Activated T-cell treated with anti-CD3 and anti-CD28 coated beads, Interleukin-2, amount 50 U/mL, for 4 hours (primary cell): ENCODE measurements around the gene SCO2. TPM values are rescaled to one million over a fixed set of nuclear protein-coding genes. Genes with fewer than 3 reads are reported as not detected.
A peak's percentile ranks its signal among the peaks of the same experiment; 100 is the strongest.
"Not testable (repeated sequence)": the region's sequence is repeated elsewhere in the genome, so short reads cannot be mapped to it uniquely, and the experiment has no call there.

Source experiments
- ATAC-seq, 2 donors: fragments of 200-7000 bp; cut with Tn5 transposase; one replicate each; pipeline ENCODE4 v1.10.0; 2021
- DNase-seq: peaks from one replicate; pipeline ENCODE4 v3.0.0-alpha.2; 2020
- H3K27me3 Mint-ChIP-seq: one replicate; pipeline ENCODE4 v1.8.0; 2021; ENCODE audit warnings: low read depth, mixed read lengths
- H3K36me3 Mint-ChIP-seq: one replicate; pipeline ENCODE4 v1.8.0; 2022; ENCODE audit warnings: mixed read lengths; ENCODE audit not compliant: insufficient read depth
- H3K4me1 Mint-ChIP-seq: one replicate; pipeline ENCODE4 v1.8.0; 2021; ENCODE audit warnings: low read depth, mixed read lengths
- H3K4me3 Mint-ChIP-seq: one replicate; pipeline ENCODE4 v1.8.0; 2021; ENCODE audit warnings: mild to moderate bottlenecking, moderate library complexity, mixed read lengths
- H3K9me3 Mint-ChIP-seq: one replicate; pipeline ENCODE4 v1.8.0; 2021; ENCODE audit warnings: mixed read lengths
- total RNA-seq, 3 donors: library from RNA; stranded (reverse); gene quantifications; one replicate each; pipeline ENCODE4 v1.2.1, GENCODE V29; 2021

Gene SCO2
- total RNA-seq, 3 donors from 2014 or later, result 12.7 to 14.4 (median 14.2) TPM

- Mint-ChIP-seq H3K27me3 (no peaks in the 10 kb centered on the region), H3K9me3 (no peaks in the 10 kb centered on the region), H3K4me3 (peak within 1 kb of the TSS; percentile 61), H3K36me3 (no peaks in the 10 kb centered on the region), H3K4me1 (peaks cover 58% of the 10 kb centered on the region)
- DNase-seq (no peak), ATAC-seq (peak; percentile 15 to 25)
Measured at GRCh38 chr22:50545522-50546325, 20.3 kb upstream of the SCO2 start, which contains the start of gene KLHDC7B. Gene KLHDC7B (plus strand): TSS chr22:50545899. CDS start chr22:50546244, 345 bp downstream.

DNA sequence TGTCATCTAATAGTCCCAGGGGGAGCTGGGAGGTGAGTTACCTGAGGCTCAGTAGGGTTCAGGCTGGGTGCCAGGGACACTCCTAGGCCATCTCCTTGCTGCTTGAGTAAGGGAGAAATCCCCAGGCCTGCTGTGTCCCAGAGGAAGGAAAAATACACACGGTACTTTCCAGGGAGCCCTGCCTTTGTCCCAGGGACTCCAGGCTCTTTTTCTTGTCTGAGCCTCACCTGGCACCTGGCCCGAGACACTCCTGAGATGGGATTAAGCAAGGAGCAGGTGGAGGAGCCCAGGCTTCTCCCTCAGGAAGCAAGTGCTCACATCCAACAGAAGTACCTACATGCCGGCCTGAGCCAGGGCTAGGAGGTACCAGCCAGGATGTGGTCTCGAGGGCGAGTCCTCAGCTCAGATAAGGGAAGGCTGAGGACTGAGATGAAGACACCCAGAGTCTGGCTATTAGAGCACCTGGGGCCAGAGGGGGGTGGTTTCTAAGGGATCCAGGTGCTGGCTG lies 19.4 kb upstream of the SCO2 start:
- Mint-ChIP-seq H3K27me3 (no peaks in the 10 kb centered on the region), H3K36me3 (no peaks in the 10 kb centered on the region), H3K4me1 (peaks cover 55% of the 10 kb centered on the region), H3K9me3 (no peaks in the 10 kb centered on the region), H3K4me3 (peak overlapping the region; percentile 61)
- DNase-seq, result no peak
- ATAC-seq, result no peak

GRCh38 chr22:50544078-50544745 lies 18.8 kb upstream of the SCO2 start:
- DNase-seq (peak; percentile 82), ATAC-seq (peak; percentile 53 to 54)
- Mint-ChIP-seq H3K4me1 (peaks cover 56% of the 10 kb centered on the region), H3K27me3 (no peaks in the 10 kb centered on the region), H3K9me3 (no peaks in the 10 kb centered on the region), H3K4me3 (peak overlapping the region; percentile 61), H3K36me3 (no peaks in the 10 kb centered on the region)

- Mint-ChIP-seq H3K27me3 (no peaks in the 10 kb centered on the region), H3K4me1 (peaks cover 66% of the 10 kb centered on the region), H3K36me3 (no peaks in the 10 kb centered on the region), H3K4me3 (peak overlapping the region; percentile 27), H3K9me3 (no peaks in the 10 kb centered on the region)
- DNase-seq, result no peak
- ATAC-seq, result peak; percentile 5 to 20
Measured at GRCh38 chr22:50542416-50542927, 17.1 kb upstream of the SCO2 start.

DNA sequence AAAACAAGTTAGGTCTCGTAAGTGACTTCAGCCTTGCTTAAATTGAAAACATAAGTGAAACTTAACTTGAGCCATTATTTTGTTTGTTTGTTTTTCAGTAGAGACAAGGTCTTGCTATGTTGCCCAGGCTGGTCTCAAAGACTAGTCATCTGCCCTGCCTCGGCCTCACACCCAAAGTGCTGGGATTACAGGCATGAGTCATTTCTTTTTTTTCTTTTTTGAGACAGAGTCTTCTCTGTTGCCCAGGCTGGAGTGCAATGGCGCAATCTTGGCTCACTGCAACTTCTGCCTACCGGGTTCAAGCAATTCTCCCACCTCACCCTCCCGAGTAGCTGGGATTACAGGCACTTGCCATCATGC lies 16.2 kb upstream of the SCO2 start:
- not testable (repeated sequence) for H3K27me3 Mint-ChIP-seq, H3K4me3 Mint-ChIP-seq, H3K9me3 Mint-ChIP-seq, ATAC-seq, DNase-seq, H3K36me3 Mint-ChIP-seq
- H3K4me1 Mint-ChIP-seq, result peaks cover 67% of the 10 kb centered on the region

- Mint-ChIP-seq H3K9me3 (no peaks in the 10 kb centered on the region), H3K27me3 (no peaks in the 10 kb centered on the region), H3K36me3 (no peaks in the 10 kb centered on the region), H3K4me1 (peaks cover 58% of the 10 kb centered on the region), H3K4me3 (peak overlapping the region; percentile 5)
- ATAC-seq (no peak), DNase-seq (no peak)
Measured at GRCh38 chr22:50540381-50540780, 15.0 kb upstream of the SCO2 start.

DNA sequence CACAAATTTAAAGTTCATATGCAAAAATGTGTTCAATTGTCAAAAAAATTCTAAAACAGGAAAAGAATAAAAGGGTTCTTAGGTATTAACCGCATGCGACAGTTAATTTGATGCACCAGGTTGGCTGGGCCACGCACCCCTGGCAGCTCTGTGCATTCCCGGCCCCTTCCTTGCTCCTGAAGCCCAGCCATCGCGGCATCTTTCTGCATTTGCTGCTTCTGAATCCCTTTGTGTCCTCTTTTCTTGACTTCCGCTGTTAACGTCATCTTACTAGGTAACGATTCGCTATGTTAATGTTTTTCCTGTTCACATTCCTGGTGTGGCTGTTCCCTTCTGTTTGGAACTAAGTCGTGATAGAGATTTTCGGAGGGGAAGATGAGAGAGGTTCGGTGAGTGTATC lies 12.4 kb upstream of the SCO2 start:
- Mint-ChIP-seq H3K4me1 (peaks cover 64% of the 10 kb centered on the region), H3K36me3 (no peaks in the 10 kb centered on the region), H3K27me3 (no peaks in the 10 kb centered on the region), H3K9me3 (no peaks in the 10 kb centered on the region), H3K4me3 (no peak overlapping the region)
- DNase-seq, result no peak
- ATAC-seq, result no peak

DNA sequence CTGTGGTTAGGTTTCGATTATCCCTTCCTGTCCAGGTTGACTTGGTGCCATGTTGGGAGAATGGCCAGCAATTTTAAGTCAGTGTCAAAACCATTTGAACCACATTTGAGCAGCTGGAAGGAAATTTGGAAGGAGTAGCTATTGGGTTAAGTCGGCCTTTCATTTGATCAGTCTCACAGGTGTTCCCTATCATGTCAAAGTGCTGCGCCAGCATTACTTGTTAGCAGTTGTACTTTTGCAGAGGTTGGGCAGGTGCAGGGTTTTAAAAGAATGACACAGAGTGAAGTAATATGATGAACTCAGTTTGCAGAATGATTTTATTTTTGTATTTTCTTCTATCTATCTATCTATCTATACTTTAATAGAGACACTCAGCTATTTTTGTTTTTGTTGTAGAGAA lies 10.8 kb upstream of the SCO2 start:
- H3K4me1 Mint-ChIP-seq, result peaks cover 53% of the 10 kb centered on the region
- DNase-seq, result no peak
- no peaks in the 10 kb centered on the region for H3K36me3 Mint-ChIP-seq
- H3K9me3 Mint-ChIP-seq, result no peaks in the 10 kb centered on the region
- ATAC-seq, result no peak
- no peaks in the 10 kb centered on the region for H3K27me3 Mint-ChIP-seq
- no peak overlapping the region for H3K4me3 Mint-ChIP-seq

- Mint-ChIP-seq H3K27me3 (no peaks in the 10 kb centered on the region), H3K9me3 (no peaks in the 10 kb centered on the region), H3K4me1 (peaks cover 45% of the 10 kb centered on the region), H3K4me3 (no peak overlapping the region), H3K36me3 (no peaks in the 10 kb centered on the region)
- no peak for ATAC-seq
- DNase-seq, result no peak
Measured at GRCh38 chr22:50535113-50535512, 9.7 kb upstream of the SCO2 start.

DNA sequence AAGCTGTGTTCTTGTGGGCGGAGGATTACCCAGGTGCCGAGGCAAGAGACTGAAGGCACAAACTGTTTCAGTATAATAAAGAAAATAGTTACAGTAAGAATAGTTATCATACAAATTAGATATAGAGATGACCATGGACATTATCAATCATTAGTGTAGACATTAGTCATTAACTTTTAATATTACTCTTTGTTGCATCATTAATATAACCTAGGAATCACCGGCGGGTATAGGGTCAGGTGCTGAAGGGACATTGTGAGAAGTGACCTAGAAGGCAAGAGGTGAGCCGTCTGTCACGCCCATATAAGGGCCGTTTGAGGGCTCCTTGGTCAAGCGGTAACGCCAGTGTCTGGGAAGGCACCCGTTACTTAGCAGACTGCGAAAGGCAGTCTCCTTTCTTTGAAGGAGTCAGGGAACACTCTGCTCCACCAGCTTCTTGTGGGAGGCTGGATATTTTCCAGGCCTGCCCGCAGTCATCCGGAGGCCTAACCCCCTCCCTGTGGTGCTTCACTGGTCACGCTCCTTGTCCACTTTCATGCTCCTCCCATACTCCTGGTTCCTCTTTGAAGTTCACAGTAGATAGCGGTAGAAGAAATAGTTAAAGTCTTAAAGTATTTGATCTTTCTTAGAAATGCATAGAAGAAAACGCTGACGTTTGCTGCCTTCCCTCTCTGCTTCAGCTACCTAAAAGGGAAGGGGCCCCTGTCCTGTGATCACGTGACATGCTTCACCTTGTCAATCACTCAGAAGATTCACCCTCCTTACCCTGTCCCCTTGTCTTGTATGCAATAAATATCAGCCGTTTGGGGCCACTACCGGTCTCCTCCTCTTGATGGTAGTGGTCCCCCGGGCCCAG lies 8.7 kb upstream of the SCO2 start:
- not testable (repeated sequence) for ATAC-seq, H3K9me3 Mint-ChIP-seq, H3K27me3 Mint-ChIP-seq, H3K4me3 Mint-ChIP-seq, H3K36me3 Mint-ChIP-seq, DNase-seq
- peaks cover 37% of the 10 kb centered on the region for H3K4me1 Mint-ChIP-seq

- no peaks in the 10 kb centered on the region for H3K36me3 Mint-ChIP-seq
- DNase-seq (no peak), ATAC-seq (no peak)
- H3K4me3 Mint-ChIP-seq, result peak overlapping the region; percentile 90
- no peaks in the 10 kb centered on the region for H3K9me3 Mint-ChIP-seq
- H3K4me1 Mint-ChIP-seq, result peaks cover 40% of the 10 kb centered on the region
- no peaks in the 10 kb centered on the region for H3K27me3 Mint-ChIP-seq
Measured at GRCh38 chr22:50532824-50533796, 7.7 kb upstream of the SCO2 start.

DNA sequence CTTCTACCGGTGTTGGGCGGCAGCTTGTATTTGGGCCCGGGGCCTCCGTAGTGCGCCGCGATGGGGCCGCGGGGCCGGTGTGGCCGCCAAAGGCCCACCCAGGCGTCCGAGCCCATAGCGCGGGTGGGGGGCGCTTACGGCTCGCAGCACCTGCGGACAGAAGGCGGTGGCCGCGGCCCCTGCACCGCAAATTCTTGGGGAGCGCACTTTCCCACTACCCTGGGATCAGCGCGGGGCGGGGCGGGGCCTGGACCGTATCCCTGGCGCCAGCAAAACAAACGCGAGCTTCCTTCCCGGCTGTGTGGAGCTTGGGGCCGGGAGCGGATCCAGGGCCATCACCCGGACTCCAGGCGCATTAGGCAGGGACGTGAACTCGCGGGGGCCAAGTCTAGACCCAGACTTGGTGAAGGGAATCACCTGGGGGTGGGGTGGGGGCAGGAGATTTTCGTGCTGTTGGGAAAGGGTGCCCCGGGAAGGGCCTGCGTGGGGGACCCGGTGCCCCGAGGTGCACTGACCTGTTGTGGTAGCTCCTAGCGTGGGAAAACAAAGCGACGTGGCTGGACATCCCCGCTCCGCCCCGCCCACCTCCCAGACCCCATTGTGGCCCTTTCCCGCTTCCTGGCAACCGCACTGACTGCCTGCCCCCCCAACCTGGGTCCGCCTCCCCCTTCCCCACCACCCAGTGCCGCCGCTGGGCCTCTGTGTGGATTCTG lies 6.7 kb upstream of the SCO2 start:
- H3K4me3 Mint-ChIP-seq, result peak overlapping the region; percentile 90
- ATAC-seq, result no peak

DNA sequence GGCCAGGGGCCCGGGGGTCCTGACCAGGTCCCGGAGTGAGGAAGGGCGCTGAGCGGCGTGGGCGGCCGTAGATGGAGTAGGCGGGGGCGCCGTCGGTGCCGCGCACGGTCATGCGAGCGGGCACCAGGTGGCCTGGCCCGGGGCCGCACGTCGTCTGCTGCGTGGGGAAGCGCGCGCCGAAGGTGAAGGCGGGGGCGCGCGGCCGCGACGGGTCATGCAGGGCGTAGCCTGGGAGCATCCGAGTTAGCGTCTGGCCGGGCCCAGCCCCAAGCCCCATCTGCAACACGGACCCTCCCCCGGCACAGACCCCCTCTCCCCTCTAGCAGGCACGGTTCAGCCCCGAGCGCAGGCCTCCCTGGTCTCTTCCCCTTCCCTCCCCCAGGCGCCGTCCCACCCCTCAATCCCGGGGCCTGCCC lies 6.2 kb upstream of the SCO2 start:
- no peaks in the 10 kb centered on the region for H3K27me3 Mint-ChIP-seq
- H3K4me3 Mint-ChIP-seq, result peak overlapping the region; percentile 90
- H3K4me1 Mint-ChIP-seq, result peaks cover 47% of the 10 kb centered on the region
- DNase-seq (peak; percentile 58), ATAC-seq (peak; percentile 41 to 44)
- no peaks in the 10 kb centered on the region for H3K9me3 Mint-ChIP-seq
- no peaks in the 10 kb centered on the region for H3K36me3 Mint-ChIP-seq

More for the DNA sequence above, 6.7 kb upstream of the SCO2 start:
- Mint-ChIP-seq H3K4me1 (peaks cover 43% of the 10 kb centered on the region), H3K36me3 (no peaks in the 10 kb centered on the region), H3K27me3 (no peaks in the 10 kb centered on the region), H3K9me3 (no peaks in the 10 kb centered on the region)
- DNase-seq, result no peak
